GM21447 (cell line): ENCODE results near the gene MSI2.
"Not testable (repeated sequence)": the region's sequence is repeated elsewhere in the genome, so short reads cannot be mapped to it uniquely, and the experiment has no call there.

Experiments
- ATAC-seq: cut with Tn5 transposase; IDR thresholded peaks from one replicate; pipeline ENCODE4 v1.9.1; 2021; ENCODE audit not compliant: unreplicated experiment

Gene MSI2

GRCh38 chr17:57621791-57622190 is 365.5 kb downstream of the MSI2 start:
- ATAC-seq: not testable (repeated sequence)

- ATAC-seq: no peak
Measured at GRCh38 chr17:57622306-57622682, 366.0 kb downstream of the MSI2 start.

GRCh38 chr17:57622683-57623433 is 366.5 kb downstream of the MSI2 start:
- peak; percentile 62 for ATAC-seq

- ATAC-seq: no peak
Measured at GRCh38 chr17:57623620-57624019, 367.3 kb downstream of the MSI2 start.

GRCh38 chr17:57624386-57624785 is 368.1 kb downstream of the MSI2 start:
- ATAC-seq: peak; percentile 37

GRCh38 chr17:57625511-57625910 is 369.2 kb downstream of the MSI2 start:
- ATAC-seq: no peak

GRCh38 chr17:57625957-57626356 is 369.6 kb downstream of the MSI2 start:
- no peak for ATAC-seq

GRCh38 chr17:57626520-57627210 is 370.3 kb downstream of the MSI2 start:
- no peak for ATAC-seq

GRCh38 chr17:57627591-57627990 is 371.3 kb downstream of the MSI2 start:
- no peak for ATAC-seq

GRCh38 chr17:57628421-57628820 is 372.1 kb downstream of the MSI2 start:
- ATAC-seq: no peak

GRCh38 chr17:57629470-57629869 is 373.1 kb downstream of the MSI2 start:
- ATAC-seq: peak; percentile 83

GRCh38 chr17:57629886-57630285 is 373.6 kb downstream of the MSI2 start:
- ATAC-seq: no peak

GRCh38 chr17:57630736-57631135 is 374.4 kb downstream of the MSI2 start:
- ATAC-seq: no peak

GRCh38 chr17:57631871-57632270 is 375.5 kb downstream of the MSI2 start:
- no peak for ATAC-seq

- no peak for ATAC-seq
Measured at GRCh38 chr17:57632294-57632693, 376.0 kb downstream of the MSI2 start.

- no peak for ATAC-seq
Measured at GRCh38 chr17:57633236-57633635, 376.9 kb downstream of the MSI2 start.

GRCh38 chr17:57634713-57635465 is 378.6 kb downstream of the MSI2 start:
- ATAC-seq: no peak

GRCh38 chr17:57636274-57636673 is 380.0 kb downstream of the MSI2 start:
- ATAC-seq: no peak

- ATAC-seq: no peak
Measured at GRCh38 chr17:57636985-57637665, 380.8 kb downstream of the MSI2 start.

- ATAC-seq: no peak
Measured at GRCh38 chr17:57637666-57638010, 381.3 kb downstream of the MSI2 start.

GRCh38 chr17:57638284-57638683 is 382.0 kb downstream of the MSI2 start:
- ATAC-seq: no peak
